Neural cell (in vitro differentiated cells): ENCODE data around the gene PXDN. TPM values are rescaled to one million over a fixed set of nuclear protein-coding genes. Genes with fewer than 3 reads are reported as not detected.

Experiments used
- H2AFZ ChIP-seq: fragments of 200-600, 300-800 bp; sonication (generic), shearing (Covaris generic); 2 replicates; pipeline ENCODE4 v1.6.0; 2014; ENCODE audit warnings: low read depth, mild to moderate bottlenecking, antibody characterized with exemption, low read length, moderate library complexity
- H3F3A ChIP-seq: fragments of 200-600 bp; shearing (Covaris generic); 2 replicates; pipeline ENCODE4 v1.6.1; 2016; ENCODE audit warnings: mild to moderate bottlenecking, moderate library complexity, mixed read lengths, antibody characterized with exemption, low read length; ENCODE audit not compliant: insufficient read depth, poor library complexity, severe bottlenecking
- H3K27ac ChIP-seq: fragments of 200-600, 300-800 bp; sonication (generic), shearing (Covaris generic); 2 replicates; pipeline ENCODE4 v1.5.1; 2014; ENCODE audit warnings: mild to moderate bottlenecking, low read length, moderate library complexity
- H3K27me3 ChIP-seq: fragments of 300-800, 200-600 bp; sonication (generic), shearing (Covaris generic); 2 replicates; pipeline ENCODE4 v1.6.0; 2014; ENCODE audit warnings: mild to moderate bottlenecking, low read depth, low read length, moderate library complexity; ENCODE audit not compliant: insufficient read depth
- H3K36me3 ChIP-seq: fragments of 300-800, 200-600 bp; sonication (generic), shearing (Covaris generic); 2 replicates; pipeline ENCODE4 v1.5.1; 2014; ENCODE audit warnings: mild to moderate bottlenecking, antibody characterized with exemption, low read length, moderate library complexity; ENCODE audit not compliant: insufficient read depth
- H3K4me2 ChIP-seq: fragments of 300-800, 200-600 bp; sonication (generic), shearing (Covaris generic); 2 replicates; pipeline ENCODE4 v1.6.0; 2014; ENCODE audit warnings: mild to moderate bottlenecking, low read length
- H3K4me3 ChIP-seq: fragments of 300-800, 200-600 bp; sonication (generic), shearing (Covaris generic); 2 replicates; pipeline ENCODE4 v1.5.1; 2014; ENCODE audit warnings: mild to moderate bottlenecking, low read length, moderate library complexity
- H3K79me2 ChIP-seq: fragments of 200-600 bp; shearing (Covaris generic); replicated peaks from 2 replicates; pipeline ENCODE4 v1.6.0; 2014; ENCODE audit warnings: mild to moderate bottlenecking, low read length, moderate library complexity; ENCODE audit not compliant: insufficient read depth
- H3K9ac ChIP-seq: fragments of 300-800, 200-600 bp; sonication (generic), shearing (Covaris generic); 2 replicates; pipeline ENCODE4 v1.6.1; 2016; ENCODE audit warnings: mild to moderate bottlenecking, low read length, mixed read lengths
- H3K9me2 ChIP-seq: fragments of 200-600 bp; shearing (Covaris generic); 2 replicates; pipeline ENCODE4 v1.6.1; 2016; ENCODE audit warnings: mild to moderate bottlenecking, low read length, mixed read lengths; ENCODE audit not compliant: insufficient read depth
- H3K9me3 ChIP-seq: fragments of 200-600, 300-800 bp; sonication (generic), shearing (Covaris generic); 2 replicates; pipeline ENCODE4 v1.6.1; 2016; ENCODE audit warnings: mild to moderate bottlenecking, mixed run types, low read length, moderate library complexity, mixed read lengths
- H4K20me1 ChIP-seq: fragments of 200-600 bp; shearing (Covaris generic); 2 replicates; pipeline ENCODE4 v1.6.1; 2016; ENCODE audit warnings: mild to moderate bottlenecking, mixed run types; ENCODE audit not compliant: insufficient read depth
- CTCF ChIP-seq: fragments of 450-650 bp; IDR thresholded peaks from 2 replicates; pipeline ENCODE4 v1.5.1; 2014; ENCODE audit warnings: antibody characterized with exemption, mild to moderate bottlenecking, moderate library complexity; ENCODE audit not compliant: poor library complexity, severe bottlenecking
- EP300 ChIP-seq: fragments of 450-650 bp; conservative IDR thresholded peaks from 2 replicates; pipeline ENCODE4 v1.6.1; 2014; ENCODE audit warnings: antibody characterized with exemption, mild to moderate bottlenecking, moderate library complexity; ENCODE audit not compliant: poor library complexity, severe bottlenecking
- EZH2 ChIP-seq: fragments of 200-600, 300-800 bp; shearing (Covaris generic), sonication (generic); IDR thresholded peaks from 2 replicates; pipeline ENCODE4 v1.6.1; 2014; ENCODE audit warnings: antibody characterized with exemption, low read length, borderline replicate concordance, mild to moderate bottlenecking; ENCODE audit not compliant: insufficient read depth, poor library complexity, severe bottlenecking
- MXI1 ChIP-seq: fragments of 450-650 bp; conservative IDR thresholded peaks from 2 replicates; pipeline ENCODE4 v1.6.1; 2014; ENCODE audit warnings: antibody characterized with exemption, mild to moderate bottlenecking; ENCODE audit not compliant: poor library complexity, severe bottlenecking
- POLR2AphosphoS5 ChIP-seq: IDR thresholded peaks from 2 replicates; pipeline ENCODE4 v1.6.1; 2012
- RAD21 ChIP-seq: fragments of 450-650 bp; conservative IDR thresholded peaks from 2 replicates; pipeline ENCODE4 v1.6.1; 2014; ENCODE audit warnings: antibody characterized with exemption, mild to moderate bottlenecking, moderate library complexity
- REST ChIP-seq: IDR thresholded peaks from 2 replicates; pipeline ENCODE4 v1.6.1; 2012; ENCODE audit warnings: borderline replicate concordance
- SMC3 ChIP-seq: fragments of 450-650 bp; conservative IDR thresholded peaks from 2 replicates; pipeline ENCODE4 v1.6.1; 2014; ENCODE audit warnings: antibody characterized with exemption, mild to moderate bottlenecking, moderate library complexity; ENCODE audit not compliant: poor library complexity
- TAF1 ChIP-seq: IDR thresholded peaks from 2 replicates; pipeline ENCODE4 v1.6.1; 2012; ENCODE audit warnings: low read depth
- polyA plus RNA-seq: library from polyadenylated mRNA; depleted of rRNA; stranded (reverse); fragments of >200 nt; gene quantifications from 2 replicates; pipeline ENCODE4 v1.2.3, GENCODE V29; 2014

The PXDN gene
- polyA plus RNA-seq, 1 donor from 2014 or later, result 181 TPM

- no peaks in the 10 kb centered on the region for H3K27me3 ChIP-seq
- TF ChIP-seq CTCF (no peak), EP300 (no peak), REST (no peak), EZH2 (no peak), POLR2AphosphoS5 (no peak), SMC3 (no peak), MXI1 (no peak)
- peaks cover 10% of the 10 kb centered on the region for H3K36me3 ChIP-seq
- no peaks in the 10 kb centered on the region for H4K20me1 ChIP-seq
- no peak overlapping the region for H3K9ac ChIP-seq
- no peaks in the 10 kb centered on the region for H3K9me3 ChIP-seq
- H3K27ac ChIP-seq, result no peak overlapping the region
- H3K9me2 ChIP-seq, result no peaks in the 10 kb centered on the region
- H2AFZ ChIP-seq, result no peak overlapping the region
- no peaks in the 10 kb centered on the region for H3K79me2 ChIP-seq
- H3F3A ChIP-seq, result no peaks in the 10 kb centered on the region
- no peak overlapping the region for H3K4me3 ChIP-seq
- H3K4me2 ChIP-seq, result no peak overlapping the region
These were observed 81.6 kb downstream of the PXDN start for GRCh38 chr2:1662606-1663180.

GRCh38 chr2:1661891-1662605 lies 82.3 kb downstream of the PXDN start:
- no peaks in the 10 kb centered on the region for H3F3A ChIP-seq
- no peak overlapping the region for H3K9ac ChIP-seq
- no peak overlapping the region for H3K27ac ChIP-seq
- no peak overlapping the region for H3K4me2 ChIP-seq
- H3K9me3 ChIP-seq, result no peaks in the 10 kb centered on the region
- H3K4me3 ChIP-seq, result no peak overlapping the region
- no peak overlapping the region for H2AFZ ChIP-seq
- no peak for TF ChIP-seq POLR2AphosphoS5
- no peak for TF ChIP-seq EP300
- no peak for TF ChIP-seq REST
- no peak for TF ChIP-seq RAD21
- TF ChIP-seq TAF1, result no peak
- no peak for TF ChIP-seq SMC3
- TF ChIP-seq CTCF, result no peak
- no peak for TF ChIP-seq MXI1
- no peak for TF ChIP-seq EZH2
- peaks cover 10% of the 10 kb centered on the region for H3K36me3 ChIP-seq
- H4K20me1 ChIP-seq, result no peaks in the 10 kb centered on the region
- H3K79me2 ChIP-seq, result no peaks in the 10 kb centered on the region
- H3K9me2 ChIP-seq, result no peaks in the 10 kb centered on the region
- no peaks in the 10 kb centered on the region for H3K27me3 ChIP-seq
